ENCODE data around the gene PCP4L1.

Gene PCP4L1

GRCh38 chr1:161266836-161267235 lies 8.3 kb downstream of the PCP4L1 start:
- DNase-seq (ENCODE audit: low read depth in 2 of 2): no peak

- DNase-seq (ENCODE audit: low read depth in 2 of 2): no peak
These were observed 8.8 kb downstream of the PCP4L1 start for GRCh38 chr1:161267321-161267720.

DNA sequence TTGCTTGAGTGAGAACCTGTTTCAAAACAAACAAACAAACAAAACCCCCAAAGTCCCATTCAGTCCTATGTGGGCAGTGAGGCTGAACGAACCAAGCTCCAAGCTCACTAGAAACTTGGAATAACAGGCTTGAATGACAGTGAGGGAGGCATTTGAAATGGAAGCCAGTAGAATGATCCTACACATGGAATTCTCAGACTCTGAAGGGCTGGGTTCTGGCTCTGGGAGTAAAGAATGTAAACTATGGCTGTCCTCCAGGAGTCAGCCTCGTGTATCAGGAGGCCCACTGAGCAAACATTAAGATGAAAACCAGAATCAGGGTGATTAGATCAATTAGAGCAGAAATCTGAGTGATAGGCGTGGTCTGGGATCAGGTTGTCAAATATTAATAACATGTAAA lies 14.9 kb downstream of the PCP4L1 start:
- DNase-seq (ENCODE audit: low read depth in 2 of 2): no peak

DNA sequence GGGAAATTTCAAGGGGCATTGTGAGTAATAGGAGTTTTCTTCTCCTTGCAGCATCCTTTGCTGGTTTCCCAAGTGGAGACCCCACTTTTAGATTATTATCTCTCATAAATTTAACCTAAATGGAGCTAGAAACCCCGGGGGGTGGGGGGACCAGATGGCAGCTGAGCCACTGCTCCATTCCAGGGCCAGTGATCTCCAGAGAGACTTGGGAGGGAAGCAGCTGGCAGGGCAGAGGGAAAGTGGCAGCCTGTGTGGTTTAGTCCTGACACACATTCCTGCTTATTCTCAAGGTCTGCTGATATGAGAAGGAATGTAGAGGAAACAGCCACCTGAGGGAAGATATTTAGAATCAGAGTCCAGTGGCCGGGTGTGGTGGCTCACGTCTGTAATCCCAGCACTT lies 16.3 kb downstream of the PCP4L1 start:
- DNase-seq (ENCODE audit: low read depth in 2 of 2): no peak

DNA sequence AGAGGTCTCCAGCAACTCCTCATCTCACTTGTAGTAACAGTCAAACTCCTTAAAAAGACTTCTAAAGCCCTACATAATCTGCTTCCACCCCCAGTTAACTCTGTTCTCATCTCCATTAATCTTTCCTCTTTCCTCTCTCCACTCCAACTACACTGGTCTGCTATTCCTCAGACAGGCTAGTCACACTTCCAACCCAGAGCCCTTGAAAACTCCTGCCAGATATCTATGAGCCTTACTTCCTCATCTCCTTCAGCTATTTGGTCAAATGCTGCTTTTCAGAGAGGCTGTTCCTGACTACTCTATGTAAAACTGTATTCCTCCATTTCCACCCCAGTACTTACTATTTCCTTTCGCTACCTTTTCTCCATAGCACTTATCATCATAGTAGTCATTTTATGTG lies 24.4 kb downstream of the PCP4L1 start:
- DNase-seq (ENCODE audit: low read depth in 2 of 2): no peak

- DNase-seq (ENCODE audit: low read depth in 2 of 2): no peak
These were observed 26.6 kb downstream of the PCP4L1 start for GRCh38 chr1:161285113-161285512.

- DNase-seq (ENCODE audit: low read depth in 2 of 2): no peak
These were observed 27.0 kb downstream of the PCP4L1 start for GRCh38 chr1:161285521-161285920.

DNA sequence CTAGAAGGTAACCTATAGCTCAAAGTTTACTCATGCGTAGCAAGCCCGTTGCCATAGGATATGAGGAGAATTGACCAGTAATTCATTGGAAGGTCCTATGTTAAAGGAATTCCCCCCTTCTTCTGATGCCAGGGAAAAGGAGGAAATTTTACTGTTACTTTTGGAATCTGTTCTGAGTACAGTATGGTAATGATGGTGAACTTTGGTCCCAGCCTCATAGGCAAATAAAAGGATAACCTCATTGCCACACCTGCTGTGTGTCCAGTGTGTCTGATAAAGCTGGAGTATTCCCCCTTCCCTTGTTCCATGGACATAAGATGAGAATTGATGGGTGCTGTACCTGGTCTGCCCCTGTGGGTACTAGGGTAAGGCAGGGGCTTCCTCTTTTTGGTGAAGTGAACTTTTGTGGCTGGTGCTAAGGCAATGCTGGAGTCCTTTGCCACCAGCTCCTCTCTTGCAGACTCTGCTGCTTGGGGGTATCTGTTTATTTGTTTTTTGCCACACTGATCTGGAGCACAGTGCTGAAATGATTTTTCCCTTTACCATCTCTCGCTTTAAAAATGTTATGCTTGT lies 29.0 kb downstream of the PCP4L1 start:
- DNase-seq (ENCODE audit: low read depth in 2 of 2): no peak

- no peak for DNase-seq (ENCODE audit: low read depth in 2 of 2)
These were observed 32.2 kb downstream of the PCP4L1 start for GRCh38 chr1:161290779-161291178.

- no peak for DNase-seq (ENCODE audit: low read depth in 2 of 2)
These were observed 38.9 kb downstream of the PCP4L1 start for GRCh38 chr1:161297415-161297814.

GRCh38 chr1:161298116-161298515 lies 39.6 kb downstream of the PCP4L1 start:
- DNase-seq (ENCODE audit: low read depth in 2 of 2): no peak

DNA sequence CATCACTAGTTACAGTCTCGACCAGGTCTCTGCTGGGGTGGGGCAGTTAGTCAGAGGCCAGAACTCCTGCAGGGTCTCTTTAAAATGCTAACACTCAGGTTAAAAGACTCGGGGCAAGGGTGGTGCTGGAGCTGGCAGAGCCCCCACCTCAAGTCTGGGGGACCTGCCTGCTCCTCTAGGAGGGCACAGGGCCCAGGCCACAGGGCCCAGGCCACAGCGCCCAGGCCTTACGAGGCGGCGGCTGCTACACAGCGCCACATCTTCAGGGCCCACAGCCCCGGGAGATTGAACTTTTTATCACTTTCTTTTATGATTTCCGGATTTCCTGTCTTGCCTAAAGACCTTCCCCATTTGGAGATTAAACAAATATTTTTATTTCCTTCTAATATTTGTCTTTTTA lies 40.8 kb downstream of the PCP4L1 start:
- no peak for DNase-seq (ENCODE audit: low read depth in 2 of 2)

DNA sequence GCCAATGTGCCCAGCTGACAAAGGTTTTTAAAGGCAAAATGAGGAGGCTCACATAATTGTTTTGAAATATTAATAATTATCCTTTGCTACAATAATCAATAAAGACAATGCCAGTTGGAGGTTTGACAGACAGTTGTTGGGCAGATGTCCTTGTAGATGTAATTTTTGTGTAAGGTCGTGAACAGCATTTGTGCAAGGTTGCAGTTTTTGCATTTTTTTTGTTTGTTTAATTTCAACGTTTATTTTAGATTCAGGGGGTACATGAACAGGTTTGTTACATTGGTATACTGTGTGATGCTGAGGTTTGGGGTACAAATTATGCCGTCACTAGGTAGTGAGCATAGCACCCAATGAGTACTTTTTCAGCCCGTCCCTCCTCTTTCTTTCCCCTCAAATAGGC lies 41.9 kb downstream of the PCP4L1 start:
- DNase-seq (ENCODE audit: low read depth in 2 of 2): no peak

DNA sequence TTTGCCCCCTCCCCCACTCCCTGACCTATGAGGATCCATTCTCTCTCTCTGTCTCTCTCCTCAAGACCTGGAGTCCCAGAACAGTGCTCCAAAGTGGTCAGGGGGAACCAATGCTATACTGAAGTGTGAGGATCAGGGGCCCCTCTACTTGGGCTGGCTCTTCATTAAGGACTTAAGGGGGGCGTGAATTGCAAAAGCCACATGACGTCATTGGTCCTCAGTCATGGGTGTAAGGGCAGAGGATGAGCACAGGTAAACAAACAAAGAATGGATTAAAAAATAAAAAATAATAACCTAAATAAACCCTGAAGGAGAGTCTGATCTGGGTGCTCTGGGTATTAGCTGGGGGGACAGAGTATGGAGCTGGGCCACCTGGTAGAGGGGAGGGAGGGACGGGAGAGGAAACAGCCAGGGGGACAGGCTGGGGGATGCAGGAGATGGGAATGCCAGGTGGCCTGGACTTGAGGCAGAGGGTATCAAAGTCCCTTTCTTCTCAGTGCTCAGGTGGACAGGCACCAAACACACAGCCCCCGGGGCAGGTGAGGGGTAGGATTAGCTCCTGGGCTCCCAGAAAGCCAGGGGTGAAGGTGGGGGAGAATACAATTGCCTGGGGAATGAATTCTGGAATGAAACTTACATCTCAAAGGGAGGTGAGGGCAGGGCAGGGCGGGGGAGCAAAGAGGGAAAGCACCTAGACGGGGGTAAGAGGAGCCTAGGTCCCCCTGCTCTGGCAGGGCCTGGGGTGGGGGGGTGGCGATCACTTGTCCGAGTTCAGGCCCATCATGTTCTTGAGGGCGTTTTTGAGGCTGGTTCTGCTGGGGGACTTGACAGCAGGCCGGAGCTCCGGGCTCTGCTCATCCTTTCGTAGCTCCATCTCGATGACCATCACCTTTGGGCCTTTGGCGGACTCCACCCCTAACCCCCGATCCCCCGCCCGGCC lies 46.7 kb downstream of the PCP4L1 start:
- no peak for DNase-seq (ENCODE audit: low read depth in 2 of 2)

- peak; percentile 74 to 76 for DNase-seq (ENCODE audit: low read depth in 2 of 2)
These were observed 47.4 kb downstream of the PCP4L1 start for GRCh38 chr1:161305867-161306519.

GRCh38 chr1:161307230-161307768 lies 48.8 kb downstream of the PCP4L1 start:
- DNase-seq (ENCODE audit: low read depth in 2 of 2): no peak

DNA sequence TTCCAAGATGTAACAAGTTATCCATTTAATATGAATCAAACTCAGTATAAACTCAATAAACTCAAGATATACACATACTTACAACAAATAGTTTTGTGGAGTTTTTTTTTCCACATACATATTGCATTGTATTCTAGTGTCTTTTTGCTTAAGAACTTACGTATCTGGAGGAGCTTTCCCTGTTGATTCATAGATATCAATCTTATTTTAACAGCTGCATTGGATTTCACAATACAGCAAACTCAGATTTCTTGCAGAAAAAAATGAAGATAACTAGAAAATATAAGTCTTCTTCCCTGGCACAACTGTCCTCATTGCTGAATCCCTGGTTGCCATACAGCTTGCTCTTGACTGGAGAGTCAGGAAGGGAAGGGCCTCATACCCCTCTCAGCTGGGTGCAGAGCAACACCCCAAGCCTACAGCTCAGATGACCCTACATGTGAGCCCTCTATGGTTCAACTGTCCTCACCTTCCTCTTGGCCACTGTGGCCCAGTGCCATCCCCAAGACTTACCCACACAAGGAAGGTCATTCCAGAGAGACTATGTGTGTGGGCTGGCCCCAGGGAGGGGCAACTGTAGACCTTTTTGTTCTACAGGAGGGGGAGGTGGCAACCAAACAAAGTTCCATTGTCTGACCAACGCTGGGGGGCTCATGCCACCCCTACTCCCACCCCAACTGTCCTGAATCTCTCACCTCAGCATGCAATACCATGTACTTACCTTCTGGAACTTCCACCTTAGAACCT lies 49.5 kb downstream of the PCP4L1 start:
- no peak for DNase-seq (ENCODE audit: low read depth in 2 of 2)

- no peak for DNase-seq (ENCODE audit: low read depth in 2 of 2)
These were observed 51.3 kb downstream of the PCP4L1 start, which contains the start of gene MPZ for GRCh38 chr1:161309868-161310267. TSS of gene MPZ (minus strand) at chr1:161309968. CDS start at chr1:161309905, 63 bp downstream.

DNA sequence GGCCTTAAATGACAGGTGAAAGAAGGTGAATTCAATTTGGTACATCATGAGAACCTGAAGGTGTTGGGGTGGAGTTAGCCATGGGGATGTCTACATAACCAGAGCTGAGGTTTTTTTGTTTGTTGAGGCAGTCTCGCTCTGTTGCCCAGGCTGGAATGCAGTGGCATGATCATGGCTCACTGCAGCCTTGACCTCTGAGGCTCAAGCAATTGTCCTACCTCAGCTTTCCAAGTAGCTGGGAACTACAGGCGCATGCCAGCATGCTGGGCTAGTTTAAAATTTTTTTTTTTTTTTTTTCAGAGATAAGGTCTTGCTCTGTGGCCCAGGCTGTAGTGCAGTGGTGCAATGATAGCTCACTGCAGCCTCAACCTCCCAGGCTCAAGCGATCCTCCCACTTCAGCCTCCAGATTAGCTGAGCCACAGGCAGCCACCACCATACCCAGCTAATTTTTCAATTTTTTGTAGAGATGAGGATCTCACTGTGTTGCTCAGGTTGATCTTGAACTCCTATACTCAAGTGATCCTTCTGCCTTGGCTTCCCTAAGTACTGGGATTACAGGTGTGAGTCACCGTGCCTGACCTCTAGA lies 53.1 kb downstream of the PCP4L1 start:
- no peak for DNase-seq (ENCODE audit: low read depth in 2 of 2)

DNA sequence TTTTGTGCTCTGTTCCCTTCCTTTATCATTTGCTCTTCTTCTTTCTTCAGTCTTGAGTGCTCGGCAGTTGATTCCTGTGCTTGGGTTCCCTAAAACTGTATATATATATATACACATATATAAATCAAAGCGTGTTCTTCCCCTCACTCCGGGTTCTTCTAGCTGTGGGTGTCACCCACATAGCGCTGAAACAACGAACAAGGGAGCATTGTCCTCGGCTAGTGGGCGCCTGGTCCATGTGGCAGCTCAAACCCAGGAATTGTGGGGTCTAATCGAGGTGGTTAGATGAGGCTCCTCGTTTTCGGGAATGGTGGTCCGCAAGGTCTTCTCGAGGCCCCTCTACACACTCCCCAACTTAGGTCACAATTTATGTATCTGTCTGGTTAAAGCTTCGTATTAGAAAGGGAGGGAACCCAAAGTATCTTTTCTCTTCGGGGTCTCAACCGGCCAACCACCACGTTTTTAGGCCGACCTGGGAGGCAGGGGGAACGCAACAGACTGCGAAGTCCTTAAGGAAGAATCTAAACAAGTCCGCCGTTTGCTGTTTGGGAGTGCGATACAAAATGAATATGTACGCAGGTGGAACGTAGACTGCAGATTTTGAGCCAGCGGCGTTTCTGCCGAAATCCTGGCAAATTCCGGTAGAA lies 55.1 kb downstream of the PCP4L1 start:
- no peak for DNase-seq (ENCODE audit: low read depth in 2 of 2)

Data from stimulated activated CD4-positive, alpha-beta T cell treated with anti-CD3 and anti-CD28 coated beads, Interleukin-4, amount 100 ng/mL, for 48 hours (primary cell).